ENCODE results near the gene P3H2. TPM values are rescaled to one million over a fixed set of nuclear protein-coding genes. Genes with fewer than 3 reads are reported as not detected.

The P3H2 gene
- total RNA-seq, 1 experiment from 2014 or later, result 0.76 TPM

- ATAC-seq, result no peak
- Histone ChIP-seq H3K9me2 (ENCODE audit: insufficient read depth) (no peaks in the 10 kb centered on the region; the same call in none of the 2 replicates), H3K4me2 (ENCODE audit: low read length) (no peak overlapping the region), H3K9me3 (ENCODE audit: control insufficient read depth in 1 of 2, insufficient read depth in 1 of 2, low read depth in 1 of 2, low read length in 2 of 2) (no peaks in the 10 kb centered on the region), H2AFZ (ENCODE audit: low read depth, low read length, poor library complexity, severe bottlenecking) (no peak overlapping the region), H3K27me3 (ENCODE audit: insufficient read depth, low read length) (no peaks in the 10 kb centered on the region), H3K9ac (ENCODE audit: low read length) (no peak overlapping the region), H3K4me1 (ENCODE audit: control insufficient read depth in 1 of 2, insufficient read depth in 2 of 2, low read length in 2 of 2) (peaks cover 4 to 8% of the 10 kb centered on the region in 2 experiments; a peak in 3 of 4 replicates), H3K36me3 (ENCODE audit: control insufficient read depth in 1 of 2, insufficient read depth in 2 of 2, low read length in 2 of 2) (no peaks in the 10 kb centered on the region), H3K79me2 (ENCODE audit: insufficient read depth, low read length) (no peaks in the 10 kb centered on the region), H4K20me1 (ENCODE audit: insufficient read depth) (no peaks in the 10 kb centered on the region), H3K4me3 (replicated peaks in 1 of 2; ENCODE audit: low read depth in 1 of 2, low read length in 2 of 2) (no peak overlapping the region), H3K27ac (ENCODE audit: low read depth, low read length) (no peak overlapping the region)
- CTCF ChIA-PET, result no interaction called here
- intact Hi-C loops (cut with micrococcal nuclease), result no loop called here
- TF ChIP-seq JUND (IDR thresholded peaks at IDR 0.05) (no peak), ZFX (IDR thresholded peaks at IDR 0.05) (no peak), ELF1 (IDR thresholded peaks at IDR 0.05; ENCODE audit: borderline replicate concordance, low read depth) (no peak), SIN3A (IDR thresholded peaks at IDR 0.05; ENCODE audit: low read depth) (no peak), POLR2AphosphoS5 (IDR thresholded peaks at IDR 0.05; ENCODE audit: low read depth, low read length) (no peak), EZH2 (IDR thresholded peaks at IDR 0.05) (no peak), POLR2A (IDR thresholded peaks at IDR 0.05; ENCODE audit: borderline replicate concordance, extremely low read depth, insufficient read depth, insufficient read length) (no peak), YY1 (IDR thresholded peaks at IDR 0.05; ENCODE audit: extremely low read depth, insufficient replicate concordance, low read depth, low read length) (no peak), MAX (IDR thresholded peaks at IDR 0.05) (no peak), EGR1 (IDR thresholded peaks at IDR 0.05; ENCODE audit: low read depth) (no peak), ATF3 (IDR thresholded peaks at IDR 0.05) (no peak), RAD21 (IDR thresholded peaks at IDR 0.05; ENCODE audit: low read depth) (no peak), TCF7L2 (IDR thresholded peaks at IDR 0.05; ENCODE audit: borderline replicate concordance, extremely low read depth, insufficient read depth, insufficient read length) (no peak), CEBPB (IDR thresholded peaks at IDR 0.05; ENCODE audit: low read depth) (no peak)
- no peak for DNase-seq (ENCODE audit: low read depth, low spot score)
- RAD21 ChIA-PET (ENCODE audit: low non-redundant PET in 1 of 2, low total read pairs in 2 of 2, uncharacterized antibody in 2 of 2, unreplicated experiment in 2 of 2), result no interaction called here
- POLR2A ChIA-PET, result no interaction called here
- BruUV-seq (replicated peaks), result no TSS peak
Observed at GRCh38 chr3:189988322-189988721, 132.4 kb downstream of the P3H2 start.

All from HCT116 (cell line).